ENCODE results near the gene ATAT1. TPM values are rescaled to one million over a fixed set of nuclear protein-coding genes. Genes with fewer than 3 reads are reported as not detected.
"Not testable (repeated sequence)": the region's sequence is repeated elsewhere in the genome, so short reads cannot be mapped to it uniquely, and the experiment has no call there.

ATAT1 gene
- total and polyA plus RNA-seq, 2 of the 13 experiments (the other 11 are each of a cell fraction or from before 2014, with no cell fraction given) = 9.2 to 23.6 TPM

DNA sequence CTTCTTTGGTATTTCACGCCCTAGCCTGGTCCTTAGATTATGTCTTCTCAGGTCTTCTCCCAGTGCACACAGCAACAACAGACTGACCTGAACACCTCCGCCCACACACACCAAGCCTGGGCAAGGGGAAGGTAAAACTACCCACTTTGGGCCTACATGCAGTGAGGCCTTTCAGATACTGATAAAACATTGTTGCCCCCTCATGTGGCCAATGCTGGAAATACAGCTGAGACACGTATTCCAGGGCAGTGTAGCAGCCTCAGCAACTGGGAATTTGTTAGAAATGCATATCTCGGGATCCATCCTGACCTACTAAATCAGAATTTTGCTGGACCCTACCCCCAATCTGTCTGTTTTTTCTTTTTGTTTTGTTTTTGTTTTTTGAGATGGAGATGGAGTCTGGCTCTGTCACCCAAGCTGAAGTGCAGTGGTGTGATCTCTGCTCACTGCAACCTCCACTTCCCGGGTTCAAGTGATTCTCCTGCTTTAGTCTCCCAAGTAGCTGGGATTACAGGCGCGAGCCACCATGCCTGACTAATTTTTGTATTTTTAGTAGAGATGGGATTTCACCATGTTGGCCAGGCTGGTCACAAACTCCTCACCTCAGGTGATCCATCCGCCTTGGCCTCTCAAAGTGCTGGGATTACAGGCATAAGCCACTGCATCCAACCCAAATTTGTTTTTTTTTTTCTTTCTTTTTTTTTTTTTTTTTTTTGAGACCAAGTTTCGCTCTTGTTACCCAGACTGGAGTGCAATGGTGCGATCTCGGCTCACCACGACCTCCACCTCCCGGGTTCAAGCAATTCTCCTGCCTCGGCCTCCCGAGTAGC, 29.1 kb upstream of the ATAT1 start:
- DNase-seq (ENCODE audit: low spot score) (peak; percentile 81), ATAC-seq (peak; percentile 83), FAIRE-seq (peak; percentile 91)
- H3K9ac ChIP-seq (ENCODE audit: insufficient read depth, low read depth, low read length); BruUV-seq (replicated peaks); H4K20me1 ChIP-seq (ENCODE audit: insufficient read depth, low read length); H3K9me3 ChIP-seq (ENCODE audit: low read length); H3K4me2 ChIP-seq (ENCODE audit: low read depth, low read length); in situ Hi-C loops (cut with HindIII; ENCODE audit: extremely low pct_ligation_motif_present, low pct_unique_long_range_greater_than_20kb); H3K27ac ChIP-seq (ENCODE audit: extremely low read length, insufficient read depth, low read length); H3K27me3 ChIP-seq (ENCODE audit: control insufficient read depth in 1 of 2, insufficient read depth in 2 of 2, low read length in 2 of 2); H3K4me1 ChIP-seq (ENCODE audit: insufficient read depth, low read length); H3K4me3 ChIP-seq (replicated peaks in 1 of 3; ENCODE audit: insufficient read depth in 1 of 3, low read depth in 2 of 3, low read length in 3 of 3); H2AFZ ChIP-seq (ENCODE audit: low read length); H3K79me2 ChIP-seq (ENCODE audit: insufficient read depth, low read length): not testable (repeated sequence)
- intact Hi-C loops (cut with micrococcal nuclease; ENCODE audit: unreplicated experiment) = loop anchor here (1.0 to 2.0 kb wide), 2 partner anchors 56 to 115 kb away; no protein-coding TSS in a partner anchor
- 81% methylated on average over 15 of the region's 15 CpGs for WGBS (ENCODE audit: low lambda C conversion rate)
- ChIA-PET POLR2A (interaction anchor here (0.6 to 10.8 kb wide), 12 partner anchors 9 to 75 kb away, joined by 3 to 172 read pairs (median 6); partner anchors contain the start of genes ABCF1, DHX16, GNL1 and MRPS18B), CTCF (ENCODE audit: low intra/inter-chr PET ratio, low total read pairs) (interaction anchor here (0.6 to 2.4 kb wide), 6 partner anchors 52 to 142 kb away, joined by 3 to 19 read pairs (median 4); partner anchors contain the start of gene DHX16)
- peaks cover 13 to 29% of the 10 kb centered on the region in 2 experiments; a peak in 4 of 5 replicates for H3K36me3 ChIP-seq (replicated peaks in 1 of 2; ENCODE audit: control insufficient read depth in 1 of 2, insufficient read depth in 2 of 2, low read length in 2 of 2)
- TF ChIP-seq, protein P1, sequence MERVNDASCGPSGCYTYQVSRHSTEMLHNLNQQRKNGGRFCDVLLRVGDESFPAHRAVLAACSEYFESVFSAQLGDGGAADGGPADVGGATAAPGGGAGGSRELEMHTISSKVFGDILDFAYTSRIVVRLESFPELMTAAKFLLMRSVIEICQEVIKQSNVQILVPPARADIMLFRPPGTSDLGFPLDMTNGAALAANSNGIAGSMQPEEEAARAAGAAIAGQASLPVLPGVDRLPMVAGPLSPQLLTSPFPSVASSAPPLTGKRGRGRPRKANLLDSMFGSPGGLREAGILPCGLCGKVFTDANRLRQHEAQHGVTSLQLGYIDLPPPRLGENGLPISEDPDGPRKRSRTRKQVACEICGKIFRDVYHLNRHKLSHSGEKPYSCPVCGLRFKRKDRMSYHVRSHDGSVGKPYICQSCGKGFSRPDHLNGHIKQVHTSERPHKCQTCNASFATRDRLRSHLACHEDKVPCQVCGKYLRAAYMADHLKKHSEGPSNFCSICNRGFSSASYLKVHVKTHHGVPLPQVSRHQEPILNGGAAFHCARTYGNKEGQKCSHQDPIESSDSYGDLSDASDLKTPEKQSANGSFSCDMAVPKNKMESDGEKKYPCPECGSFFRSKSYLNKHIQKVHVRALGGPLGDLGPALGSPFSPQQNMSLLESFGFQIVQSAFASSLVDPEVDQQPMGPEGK (CRISPR knock-in tag; IDR thresholded peaks at IDR 0.05) = 0 out of 2 replicates have a peak, but pooled peaks have one; percentile 23
- TF ChIP-seq MIXL1 (CRISPR knock-in tag; IDR thresholded peaks at IDR 0.05) = peak; percentile 53; the same call in 1 of the 2 replicates
- TF ChIP-seq, protein P2, sequence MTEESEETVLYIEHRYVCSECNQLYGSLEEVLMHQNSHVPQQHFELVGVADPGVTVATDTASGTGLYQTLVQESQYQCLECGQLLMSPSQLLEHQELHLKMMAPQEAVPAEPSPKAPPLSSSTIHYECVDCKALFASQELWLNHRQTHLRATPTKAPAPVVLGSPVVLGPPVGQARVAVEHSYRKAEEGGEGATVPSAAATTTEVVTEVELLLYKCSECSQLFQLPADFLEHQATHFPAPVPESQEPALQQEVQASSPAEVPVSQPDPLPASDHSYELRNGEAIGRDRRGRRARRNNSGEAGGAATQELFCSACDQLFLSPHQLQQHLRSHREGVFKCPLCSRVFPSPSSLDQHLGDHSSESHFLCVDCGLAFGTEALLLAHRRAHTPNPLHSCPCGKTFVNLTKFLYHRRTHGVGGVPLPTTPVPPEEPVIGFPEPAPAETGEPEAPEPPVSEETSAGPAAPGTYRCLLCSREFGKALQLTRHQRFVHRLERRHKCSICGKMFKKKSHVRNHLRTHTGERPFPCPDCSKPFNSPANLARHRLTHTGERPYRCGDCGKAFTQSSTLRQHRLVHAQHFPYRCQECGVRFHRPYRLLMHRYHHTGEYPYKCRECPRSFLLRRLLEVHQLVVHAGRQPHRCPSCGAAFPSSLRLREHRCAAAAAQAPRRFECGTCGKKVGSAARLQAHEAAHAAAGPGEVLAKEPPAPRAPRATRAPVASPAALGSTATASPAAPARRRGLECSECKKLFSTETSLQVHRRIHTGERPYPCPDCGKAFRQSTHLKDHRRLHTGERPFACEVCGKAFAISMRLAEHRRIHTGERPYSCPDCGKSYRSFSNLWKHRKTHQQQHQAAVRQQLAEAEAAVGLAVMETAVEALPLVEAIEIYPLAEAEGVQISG (CRISPR knock-in tag; IDR thresholded peaks at IDR 0.05) = 0 out of 2 replicates have a peak, but pooled peaks have one; percentile 31
- TF ChIP-seq, protein P3, sequence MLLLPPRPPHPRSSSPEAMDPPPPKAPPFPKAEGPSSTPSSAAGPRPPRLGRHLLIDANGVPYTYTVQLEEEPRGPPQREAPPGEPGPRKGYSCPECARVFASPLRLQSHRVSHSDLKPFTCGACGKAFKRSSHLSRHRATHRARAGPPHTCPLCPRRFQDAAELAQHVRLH (CRISPR knock-in tag; IDR thresholded peaks at IDR 0.05; ENCODE audit: borderline replicate concordance, low read depth) = peak; percentile 54; the same call in 1 of the 2 replicates
- TF ChIP-seq THAP11 (CRISPR knock-in tag; IDR thresholded peaks at IDR 0.05) = peak; percentile 31; the same call in 1 of the 2 replicates
- TF ChIP-seq, protein P4, sequence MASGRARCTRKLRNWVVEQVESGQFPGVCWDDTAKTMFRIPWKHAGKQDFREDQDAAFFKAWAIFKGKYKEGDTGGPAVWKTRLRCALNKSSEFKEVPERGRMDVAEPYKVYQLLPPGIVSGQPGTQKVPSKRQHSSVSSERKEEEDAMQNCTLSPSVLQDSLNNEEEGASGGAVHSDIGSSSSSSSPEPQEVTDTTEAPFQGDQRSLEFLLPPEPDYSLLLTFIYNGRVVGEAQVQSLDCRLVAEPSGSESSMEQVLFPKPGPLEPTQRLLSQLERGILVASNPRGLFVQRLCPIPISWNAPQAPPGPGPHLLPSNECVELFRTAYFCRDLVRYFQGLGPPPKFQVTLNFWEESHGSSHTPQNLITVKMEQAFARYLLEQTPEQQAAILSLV (CRISPR knock-in tag; IDR thresholded peaks at IDR 0.05; ENCODE audit: borderline replicate concordance) = peak; percentile 46; the same call in 1 of the 2 replicates
- TF ChIP-seq ZFY (CRISPR knock-in tag; IDR thresholded peaks at IDR 0.05) = peak; percentile 79
- peak; percentile 92 for TF ChIP-seq ZFX (CRISPR knock-in tag; IDR thresholded peaks at IDR 0.05; ENCODE audit: low read depth)
- TF ChIP-seq, protein P5, sequence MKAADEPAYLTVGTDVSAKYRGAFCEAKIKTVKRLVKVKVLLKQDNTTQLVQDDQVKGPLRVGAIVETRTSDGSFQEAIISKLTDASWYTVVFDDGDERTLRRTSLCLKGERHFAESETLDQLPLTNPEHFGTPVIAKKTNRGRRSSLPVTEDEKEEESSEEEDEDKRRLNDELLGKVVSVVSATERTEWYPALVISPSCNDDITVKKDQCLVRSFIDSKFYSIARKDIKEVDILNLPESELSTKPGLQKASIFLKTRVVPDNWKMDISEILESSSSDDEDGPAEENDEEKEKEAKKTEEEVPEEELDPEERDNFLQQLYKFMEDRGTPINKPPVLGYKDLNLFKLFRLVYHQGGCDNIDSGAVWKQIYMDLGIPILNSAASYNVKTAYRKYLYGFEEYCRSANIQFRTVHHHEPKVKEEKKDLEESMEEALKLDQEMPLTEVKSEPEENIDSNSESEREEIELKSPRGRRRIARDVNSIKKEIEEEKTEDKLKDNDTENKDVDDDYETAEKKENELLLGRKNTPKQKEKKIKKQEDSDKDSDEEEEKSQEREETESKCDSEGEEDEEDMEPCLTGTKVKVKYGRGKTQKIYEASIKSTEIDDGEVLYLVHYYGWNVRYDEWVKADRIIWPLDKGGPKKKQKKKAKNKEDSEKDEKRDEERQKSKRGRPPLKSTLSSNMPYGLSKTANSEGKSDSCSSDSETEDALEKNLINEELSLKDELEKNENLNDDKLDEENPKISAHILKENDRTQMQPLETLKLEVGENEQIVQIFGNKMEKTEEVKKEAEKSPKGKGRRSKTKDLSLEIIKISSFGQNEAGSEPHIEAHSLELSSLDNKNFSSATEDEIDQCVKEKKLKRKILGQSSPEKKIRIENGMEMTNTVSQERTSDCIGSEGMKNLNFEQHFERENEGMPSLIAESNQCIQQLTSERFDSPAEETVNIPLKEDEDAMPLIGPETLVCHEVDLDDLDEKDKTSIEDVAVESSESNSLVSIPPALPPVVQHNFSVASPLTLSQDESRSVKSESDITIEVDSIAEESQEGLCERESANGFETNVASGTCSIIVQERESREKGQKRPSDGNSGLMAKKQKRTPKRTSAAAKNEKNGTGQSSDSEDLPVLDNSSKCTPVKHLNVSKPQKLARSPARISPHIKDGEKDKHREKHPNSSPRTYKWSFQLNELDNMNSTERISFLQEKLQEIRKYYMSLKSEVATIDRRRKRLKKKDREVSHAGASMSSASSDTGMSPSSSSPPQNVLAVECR (CRISPR knock-in tag; IDR thresholded peaks at IDR 0.05; ENCODE audit: borderline replicate concordance) = peak; percentile 13; the same call in 1 of the 2 replicates
- TF ChIP-seq POLR2AphosphoS2 (IDR thresholded peaks at IDR 0.05; ENCODE audit: low read depth, low read length) = peak; percentile 47; the same call in 1 of the 2 replicates
